SU-DHL-6 (cell line): ENCODE data around the gene RBM41.

ENCODE experiments used
- CTCF ChIP-seq: fragments of 200-600 bp; sonication (generic); IDR thresholded peaks from one replicate; pipeline ENCODE4 v1.5.1; 2017; ENCODE audit warnings: antibody characterized with exemption, mild to moderate bottlenecking, low read length, moderate library complexity; ENCODE audit not compliant: insufficient read depth, poor library complexity, severe bottlenecking
- EZH2phosphoT487 ChIP-seq: fragments of 200-600 bp; sonication (generic), shearing (Covaris generic); conservative IDR thresholded peaks from 2 replicates; pipeline ENCODE4 v1.6.1; 2018; ENCODE audit warnings: mild to moderate bottlenecking, antibody characterized with exemption, low read length, moderate library complexity, mixed read lengths

- no peak for TF ChIP-seq CTCF
- TF ChIP-seq EZH2phosphoT487: no peak
These were observed 71.0 kb downstream of the RBM41 start for GRCh38 chrX:107047622-107048021.
